B cell (primary cell): Measurements from ENCODE around the gene CAPZB. TPM values are rescaled to one million over a fixed set of nuclear protein-coding genes. Genes with fewer than 3 reads are reported as not detected.

ENCODE experiments used
- ATAC-seq: fragments of 200-7000 bp; cut with Tn5 transposase; one replicate; pipeline ENCODE4 v1.10.0; 2021; ENCODE audit warnings: low read depth, mild to moderate bottlenecking, moderate number of reproducible peaks, moderate library complexity
- CTCF ChIA-PET: fragments of 350-600 bp; sonication (Branson Sonifier 250); formaldehyde crosslinking; loops from one replicate; lab custom pipeline; 2021; ENCODE audit warnings: antibody characterized with exemption, inconsistent platforms; lab: Charles Lee
- POLR2A ChIA-PET: fragments of 350-600 bp; sonication (Branson Sonifier 250); formaldehyde crosslinking; loops from one replicate; lab custom pipeline; 2021; ENCODE audit warnings: antibody characterized with exemption; lab: Charles Lee
- DNase-seq: peaks from one replicate; pipeline ENCODE4 v3.0.0; 2013
- H2AFZ ChIP-seq: 2 replicates; pipeline ENCODE4 v1.6.1; 2012; ENCODE audit warnings: mild to moderate bottlenecking, low read depth, low read length; ENCODE audit not compliant: insufficient read depth, poor library complexity, severe bottlenecking
- H3K27ac ChIP-seq, 2 donors: 1 replicate in 1 of 2; 2 replicates in 1 of 2; pipeline ENCODE4 v1.5.1; 2012 to 2013; ENCODE audit warnings: low read length in 2 of 2, mild to moderate bottlenecking in 2 of 2, moderate library complexity in 1 of 2
- H3K27me3 ChIP-seq, 4 experiments: fragments of 200-600 bp in 1 of 4; sonication (generic) in 1 of 4; replicated peaks in 1 of 4; 1 replicate in 2 of 4; 2 replicates in 2 of 4; pipeline versions ENCODE4 v1.6.1 to v1.7.0; 2013 to 2016; ENCODE audit warnings: low read length in 3 of 4, mild to moderate bottlenecking in 2 of 4, mixed read lengths in 1 of 4, moderate library complexity in 1 of 4; ENCODE audit not compliant: insufficient read depth in 4 of 4, control insufficient read depth in 3 of 4; ENCODE audit errors: control extremely low read depth in 1 of 4
- H3K36me3 ChIP-seq, 2 experiments: replicated peaks in 1 of 2; 1 replicate in 1 of 2; 2 replicates in 1 of 2; pipeline versions ENCODE4 v1.6.1 to v1.7.1; 2013; ENCODE audit warnings: low read length in 1 of 2; ENCODE audit not compliant: insufficient read depth in 2 of 2, control insufficient read depth in 1 of 2; ENCODE audit errors: control extremely low read depth in 1 of 2, extremely low read depth in 1 of 2
- H3K4me1 ChIP-seq, 2 donors: fragments of 200-600 bp in 1 of 2; sonication (generic) in 1 of 2; 1 replicate in 1 of 2; 2 replicates in 1 of 2; pipeline versions ENCODE4 v1.5.1 to v1.6.1; 2013 to 2017; ENCODE audit warnings: low read length in 2 of 2; ENCODE audit not compliant: control insufficient read depth in 2 of 2, insufficient read depth in 2 of 2
- H3K4me2 ChIP-seq: replicated peaks from 2 replicates; pipeline ENCODE3; 2012; ENCODE audit warnings: mild to moderate bottlenecking, low read depth, low read length; ENCODE audit not compliant: poor library complexity, severe bottlenecking
- H3K4me3 ChIP-seq, 5 experiments: fragments of 200-600 bp in 1 of 5; sonication (generic) in 1 of 5; 1 replicate in 3 of 5; 2 replicates in 2 of 5; pipeline versions ENCODE4 v1.5.1 to v1.7.0; 2011 to 2016; ENCODE audit warnings: low read length in 4 of 5, mild to moderate bottlenecking in 4 of 5, low read depth in 2 of 5, control low read depth in 1 of 5, moderate library complexity in 1 of 5; ENCODE audit not compliant: insufficient read depth in 1 of 5; ENCODE audit errors: control extremely low read depth in 1 of 5, extremely low read depth in 1 of 5
- H3K79me2 ChIP-seq: fragments of 200-600 bp; sonication (generic); one replicate; pipeline ENCODE4 v1.6.0; 2016; ENCODE audit warnings: low read length; ENCODE audit not compliant: control insufficient read depth, insufficient read depth
- H3K9ac ChIP-seq: fragments of 200-600 bp; sonication (generic); 2 replicates; pipeline ENCODE4 v1.6.1; 2017; ENCODE audit warnings: mild to moderate bottlenecking, low read length, moderate library complexity
- H3K9me3 ChIP-seq, 3 donors: one replicate each; pipeline versions ENCODE4 v1.6.1 to v1.7.1; 2013; ENCODE audit warnings: low read length in 2 of 3; ENCODE audit not compliant: control insufficient read depth in 2 of 3, insufficient read depth in 1 of 3; ENCODE audit errors: control extremely low read depth in 1 of 3
- H4K20me1 ChIP-seq: 2 replicates; pipeline ENCODE4 v1.6.0; 2012; ENCODE audit warnings: mild to moderate bottlenecking, low read length; ENCODE audit not compliant: insufficient read depth, control insufficient read depth, poor library complexity, severe bottlenecking
- H3K27ac Mint-ChIP-seq: one replicate; pipeline ENCODE4 v1.8.0; 2021; ENCODE audit warnings: mixed read lengths
- H3K27me3 Mint-ChIP-seq: one replicate; pipeline ENCODE4 v1.8.0; 2021; ENCODE audit warnings: mixed read lengths
- H3K4me1 Mint-ChIP-seq: one replicate; pipeline ENCODE4 v1.8.0; 2021; ENCODE audit warnings: mixed read lengths
- H3K4me3 Mint-ChIP-seq: one replicate; pipeline ENCODE4 v1.8.0; 2021; ENCODE audit warnings: mixed read lengths
- H3K9me3 Mint-ChIP-seq: one replicate; pipeline ENCODE4 v1.8.0; 2022; ENCODE audit warnings: mixed read lengths; ENCODE audit not compliant: insufficient read depth
- EZH2 ChIP-seq: IDR thresholded peaks from 2 replicates; pipeline ENCODE4 v1.6.1; 2012; ENCODE audit warnings: borderline replicate concordance, low read depth, mild to moderate bottlenecking, moderate library complexity, low read length; ENCODE audit not compliant: insufficient read depth, poor library complexity, severe bottlenecking
- WGBS: methylation state at CpG from one replicate; pipeline ENCODE4 v1.1.5; 2013; ENCODE audit warnings: missing lambda C conversion rate; ENCODE audit not compliant: insufficient coverage; 5-methylcytosine and 5-hydroxymethylcytosine counted together
- intact Hi-C: fragments of 100-400 bp; cut with micrococcal nuclease; formaldehyde crosslinking; loops from one replicate; pipeline ENCODE4 v1.10.0; 2022
- polyA plus RNA-seq: library from polyadenylated mRNA; depleted of rRNA; stranded (reverse); fragments of >200 nt; gene quantifications from 2 replicates; pipeline ENCODE4 v1.2.3, GENCODE V29; 2012
- total RNA-seq, 2 donors: library from RNA; stranded (reverse); fragments of 120-200 nt in 1 of 2; gene quantifications; 1 replicate in 1 of 2; 2 replicates in 1 of 2; pipeline versions ENCODE4 v1.2.3 to v1.2.4, GENCODE V29; 2013 to 2022
- TF ChIP-seq, protein P1 (sequence below): fragments of 200-600 bp; IDR thresholded peaks from one replicate; pipeline ENCODE4 v1.8.0; 2022; ENCODE audit warnings: antibody characterized with exemption, mild to moderate bottlenecking

The CAPZB gene
- total and polyA plus RNA-seq, 2 donors (not counting 1 experiment from before 2014, with no cell fraction given), result 126 to 193 TPM

GRCh38 chr1:19371226-19372135 lies 113.9 kb downstream of the CAPZB start:
- TF ChIP-seq EZH2, result no peak
- TF ChIP-seq, protein P1, sequence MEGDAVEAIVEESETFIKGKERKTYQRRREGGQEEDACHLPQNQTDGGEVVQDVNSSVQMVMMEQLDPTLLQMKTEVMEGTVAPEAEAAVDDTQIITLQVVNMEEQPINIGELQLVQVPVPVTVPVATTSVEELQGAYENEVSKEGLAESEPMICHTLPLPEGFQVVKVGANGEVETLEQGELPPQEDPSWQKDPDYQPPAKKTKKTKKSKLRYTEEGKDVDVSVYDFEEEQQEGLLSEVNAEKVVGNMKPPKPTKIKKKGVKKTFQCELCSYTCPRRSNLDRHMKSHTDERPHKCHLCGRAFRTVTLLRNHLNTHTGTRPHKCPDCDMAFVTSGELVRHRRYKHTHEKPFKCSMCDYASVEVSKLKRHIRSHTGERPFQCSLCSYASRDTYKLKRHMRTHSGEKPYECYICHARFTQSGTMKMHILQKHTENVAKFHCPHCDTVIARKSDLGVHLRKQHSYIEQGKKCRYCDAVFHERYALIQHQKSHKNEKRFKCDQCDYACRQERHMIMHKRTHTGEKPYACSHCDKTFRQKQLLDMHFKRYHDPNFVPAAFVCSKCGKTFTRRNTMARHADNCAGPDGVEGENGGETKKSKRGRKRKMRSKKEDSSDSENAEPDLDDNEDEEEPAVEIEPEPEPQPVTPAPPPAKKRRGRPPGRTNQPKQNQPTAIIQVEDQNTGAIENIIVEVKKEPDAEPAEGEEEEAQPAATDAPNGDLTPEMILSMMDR, result no peak
- no peak overlapping the region for H3K4me2 ChIP-seq
- no peaks in the 10 kb centered on the region for H3K9me3 ChIP-seq
- peaks cover 3% of the 10 kb centered on the region for H3K4me1 Mint-ChIP-seq
- H3K36me3 ChIP-seq, result peaks cover 0 to 69% of the 10 kb centered on the region in 2 experiments
- CTCF ChIA-PET, result no interaction called here
- no peak overlapping the region for H3K4me3 Mint-ChIP-seq
- no peaks in the 10 kb centered on the region for H3K27me3 ChIP-seq
- H3K9me3 Mint-ChIP-seq, result no peaks in the 10 kb centered on the region
- POLR2A ChIA-PET, result no interaction called here
- H4K20me1 ChIP-seq, result peaks cover 94% of the 10 kb centered on the region
- no peak overlapping the region for H3K27ac Mint-ChIP-seq
- DNase-seq (no peak), ATAC-seq (no peak)
- H3K9ac ChIP-seq, result no peak overlapping the region
- no peak overlapping the region for H3K27ac ChIP-seq
- H3K4me3 ChIP-seq, result no peak overlapping the region
- H3K4me1 ChIP-seq, result no peaks in the 10 kb centered on the region
- no peak overlapping the region for H2AFZ ChIP-seq
- H3K79me2 ChIP-seq, result peaks cover 74% of the 10 kb centered on the region
- intact Hi-C loops, result no loop called here
- WGBS, result 97% methylated on average over 19 of the region's 23 CpGs
- H3K27me3 Mint-ChIP-seq, result no peaks in the 10 kb centered on the region
